ENCODE results near the gene ABCC6.

ABCC6 gene

GRCh38 chr16:16139061-16139460 is 84.2 kb downstream of the ABCC6 start:
- no peak for TF ChIP-seq CTCF (IDR thresholded peaks at IDR 0.05; ENCODE audit: low read depth, low read length)
- H3K4me3 ChIP-seq (replicated peaks in 1 of 2; ENCODE audit: low read depth in 2 of 2, low read length in 2 of 2) = no peak overlapping the region
- no peak for DNase-seq (ENCODE audit: low read depth in 2 of 2)

GRCh38 chr16:16138034-16138635 is 85.2 kb downstream of the ABCC6 start:
- H3K4me3 ChIP-seq (replicated peaks in 1 of 2; ENCODE audit: low read depth in 2 of 2, low read length in 2 of 2) = no peak overlapping the region
- TF ChIP-seq CTCF (IDR thresholded peaks at IDR 0.05; ENCODE audit: low read depth, low read length) = no peak
- no peak for DNase-seq (ENCODE audit: low read depth in 2 of 2)

- no peak overlapping the region for H3K4me3 ChIP-seq (replicated peaks in 1 of 2; ENCODE audit: low read depth in 2 of 2, low read length in 2 of 2)
- TF ChIP-seq CTCF (IDR thresholded peaks at IDR 0.05; ENCODE audit: low read depth, low read length) = no peak
- DNase-seq (ENCODE audit: low read depth in 2 of 2) = no peak
Measured at GRCh38 chr16:16137110-16137509, 86.2 kb downstream of the ABCC6 start.

GRCh38 chr16:16136588-16136987 is 86.7 kb downstream of the ABCC6 start:
- DNase-seq (ENCODE audit: low read depth in 2 of 2) = no peak
- TF ChIP-seq CTCF (IDR thresholded peaks at IDR 0.05; ENCODE audit: low read depth, low read length) = no peak
- no peak overlapping the region for H3K4me3 ChIP-seq (replicated peaks in 1 of 2; ENCODE audit: low read depth in 2 of 2, low read length in 2 of 2)

GRCh38 chr16:16133943-16134604 is 89.2 kb downstream of the ABCC6 start:
- TF ChIP-seq CTCF (IDR thresholded peaks at IDR 0.05; ENCODE audit: low read depth, low read length) = no peak
- no peak for DNase-seq (ENCODE audit: low read depth in 2 of 2)
- H3K4me3 ChIP-seq (replicated peaks in 1 of 2; ENCODE audit: low read depth in 2 of 2, low read length in 2 of 2) = no peak overlapping the region

- TF ChIP-seq CTCF (IDR thresholded peaks at IDR 0.05; ENCODE audit: low read depth, low read length) = no peak
- no peak for DNase-seq (ENCODE audit: low read depth in 2 of 2)
- no peak overlapping the region for H3K4me3 ChIP-seq (replicated peaks in 1 of 2; ENCODE audit: low read depth in 2 of 2, low read length in 2 of 2)
Measured at GRCh38 chr16:16131659-16132058, 91.6 kb downstream of the ABCC6 start.

Measured in cardiac fibroblast (primary cell).